NB4 (cell line): ENCODE measurements around the gene NRSN1.

Experiments used
- POLR2A ChIP-seq: IDR thresholded peaks from 2 replicates; pipeline ENCODE4 v1.6.1; 2011; ENCODE audit warnings: mild to moderate bottlenecking; ENCODE audit not compliant: insufficient read length; ENCODE audit errors: extremely low read depth
- TF ChIP-seq, protein P1 (sequence below): IDR thresholded peaks from one replicate; pipeline ENCODE4 v1.5.1; 2012; ENCODE audit warnings: low read depth, low read length

GRCh38 chr6:24100024-24100769, 25.8 kb upstream of the NRSN1 start:
- TF ChIP-seq, protein P1, sequence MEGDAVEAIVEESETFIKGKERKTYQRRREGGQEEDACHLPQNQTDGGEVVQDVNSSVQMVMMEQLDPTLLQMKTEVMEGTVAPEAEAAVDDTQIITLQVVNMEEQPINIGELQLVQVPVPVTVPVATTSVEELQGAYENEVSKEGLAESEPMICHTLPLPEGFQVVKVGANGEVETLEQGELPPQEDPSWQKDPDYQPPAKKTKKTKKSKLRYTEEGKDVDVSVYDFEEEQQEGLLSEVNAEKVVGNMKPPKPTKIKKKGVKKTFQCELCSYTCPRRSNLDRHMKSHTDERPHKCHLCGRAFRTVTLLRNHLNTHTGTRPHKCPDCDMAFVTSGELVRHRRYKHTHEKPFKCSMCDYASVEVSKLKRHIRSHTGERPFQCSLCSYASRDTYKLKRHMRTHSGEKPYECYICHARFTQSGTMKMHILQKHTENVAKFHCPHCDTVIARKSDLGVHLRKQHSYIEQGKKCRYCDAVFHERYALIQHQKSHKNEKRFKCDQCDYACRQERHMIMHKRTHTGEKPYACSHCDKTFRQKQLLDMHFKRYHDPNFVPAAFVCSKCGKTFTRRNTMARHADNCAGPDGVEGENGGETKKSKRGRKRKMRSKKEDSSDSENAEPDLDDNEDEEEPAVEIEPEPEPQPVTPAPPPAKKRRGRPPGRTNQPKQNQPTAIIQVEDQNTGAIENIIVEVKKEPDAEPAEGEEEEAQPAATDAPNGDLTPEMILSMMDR = no peak
- no peak for TF ChIP-seq POLR2A
